ENCODE measurements around the gene SPATC1L. TPM values are rescaled to one million over a fixed set of nuclear protein-coding genes. Genes with fewer than 3 reads are reported as not detected.

SPATC1L gene
- total and polyA plus RNA-seq, 2 donors (not counting 3 experiments of a cell fraction or from before 2014, with no cell fraction given): 11.5 to 15.3 TPM

DNA sequence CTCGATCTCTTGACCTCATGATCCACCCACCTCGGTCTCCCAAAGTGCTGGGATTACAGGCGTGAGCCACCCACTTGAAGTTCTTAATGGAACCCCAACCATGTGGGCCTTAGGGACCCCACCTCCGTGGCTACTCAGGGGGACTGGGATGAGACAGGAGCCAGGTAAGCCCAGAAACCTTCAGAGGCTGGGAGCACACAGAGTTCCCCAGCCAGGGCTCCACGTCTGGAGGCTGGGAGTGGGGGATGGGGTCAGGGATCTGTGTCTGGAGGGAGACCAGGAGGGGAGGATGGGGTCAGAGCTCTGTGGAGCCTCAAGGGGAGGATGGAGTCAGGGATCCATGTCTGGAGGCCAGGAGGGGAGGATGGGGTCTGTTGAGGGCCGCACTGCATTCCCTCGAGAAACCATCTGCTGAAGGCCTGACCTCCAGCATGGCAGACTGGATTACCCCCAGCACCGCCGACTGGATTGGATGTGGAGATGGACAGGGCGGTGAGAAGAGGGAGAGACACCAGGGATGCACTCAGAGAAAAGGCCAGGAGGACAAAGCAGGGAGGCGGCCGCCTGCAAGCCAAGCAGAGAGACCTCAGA lies 26.8 kb downstream of the SPATC1L start:
- BruUV-seq (replicated peaks): no TSS peak
- Histone ChIP-seq H3K9me1 (replicated peaks; ENCODE audit: control insufficient read depth, extremely low read depth, insufficient read depth, low read length) (no peaks in the 10 kb centered on the region), H4K20me1 (replicated peaks; ENCODE audit: control insufficient read depth, extremely low read depth, insufficient read depth, low read length) (no peaks in the 10 kb centered on the region), H3K27me3 (ENCODE audit: control insufficient read depth in 2 of 2, insufficient read depth in 2 of 2, low read length in 2 of 2) (no peaks in the 10 kb centered on the region), H2AFZ (ENCODE audit: low read depth, low read length) (no peak overlapping the region), H3K4me2 (ENCODE audit: insufficient read depth, low read length) (no peak overlapping the region), H3K4me3 (replicated peaks in 1 of 3; ENCODE audit: insufficient read depth in 1 of 3, low read depth in 1 of 3, low read length in 3 of 3) (no peak overlapping the region), H3K79me2 (ENCODE audit: control insufficient read depth, insufficient read depth, low read length) (no peaks in the 10 kb centered on the region), H3K27ac (ENCODE audit: insufficient read depth, low read depth, low read length) (no peak overlapping the region), H3K9me3 (replicated peaks; ENCODE audit: control insufficient read depth, insufficient read depth, low read length) (no peaks in the 10 kb centered on the region), H3K4me1 (ENCODE audit: control insufficient read depth, extremely low read depth, insufficient read depth, low read length) (no peaks in the 10 kb centered on the region), H3K36me3 (ENCODE audit: control insufficient read depth in 2 of 2, extremely low read depth in 1 of 2, insufficient read depth in 2 of 2, low read length in 2 of 2) (no peaks in the 10 kb centered on the region), H3K9ac (replicated peaks; ENCODE audit: extremely low read depth, insufficient read depth, low read length) (no peak overlapping the region)
- intact Hi-C loops (cut with micrococcal nuclease) (no loop called here), dilution Hi-C loops (cut with MboI; ENCODE audit: extremely low pct_ligation_motif_present, low sequenced_read_pairs) (no loop called here)
- FAIRE-seq (no peak), DNase-seq (ENCODE audit: low read depth, low spot score) (no peak)
- TF ChIP-seq, protein P1, sequence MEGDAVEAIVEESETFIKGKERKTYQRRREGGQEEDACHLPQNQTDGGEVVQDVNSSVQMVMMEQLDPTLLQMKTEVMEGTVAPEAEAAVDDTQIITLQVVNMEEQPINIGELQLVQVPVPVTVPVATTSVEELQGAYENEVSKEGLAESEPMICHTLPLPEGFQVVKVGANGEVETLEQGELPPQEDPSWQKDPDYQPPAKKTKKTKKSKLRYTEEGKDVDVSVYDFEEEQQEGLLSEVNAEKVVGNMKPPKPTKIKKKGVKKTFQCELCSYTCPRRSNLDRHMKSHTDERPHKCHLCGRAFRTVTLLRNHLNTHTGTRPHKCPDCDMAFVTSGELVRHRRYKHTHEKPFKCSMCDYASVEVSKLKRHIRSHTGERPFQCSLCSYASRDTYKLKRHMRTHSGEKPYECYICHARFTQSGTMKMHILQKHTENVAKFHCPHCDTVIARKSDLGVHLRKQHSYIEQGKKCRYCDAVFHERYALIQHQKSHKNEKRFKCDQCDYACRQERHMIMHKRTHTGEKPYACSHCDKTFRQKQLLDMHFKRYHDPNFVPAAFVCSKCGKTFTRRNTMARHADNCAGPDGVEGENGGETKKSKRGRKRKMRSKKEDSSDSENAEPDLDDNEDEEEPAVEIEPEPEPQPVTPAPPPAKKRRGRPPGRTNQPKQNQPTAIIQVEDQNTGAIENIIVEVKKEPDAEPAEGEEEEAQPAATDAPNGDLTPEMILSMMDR (IDR thresholded peaks at IDR 0.05; ENCODE audit: extremely low read depth in 1 of 2, insufficient read depth in 1 of 2, low read depth in 1 of 2, low read length in 2 of 2): no peak
- no peak for TF ChIP-seq GATA2 (IDR thresholded peaks at IDR 0.05; ENCODE audit: insufficient read depth, insufficient read length, low read depth, low read length)
- TF ChIP-seq FOS (IDR thresholded peaks at IDR 0.05; ENCODE audit: borderline replicate concordance, insufficient read depth, low read length): no peak
- TF ChIP-seq JUN (IDR thresholded peaks at IDR 0.05; ENCODE audit: borderline replicate concordance, insufficient read depth, insufficient read length, low read depth): no peak
- TF ChIP-seq POLR2A (IDR thresholded peaks at IDR 0.05; ENCODE audit: low read depth, low read length): no peak
- TF ChIP-seq EZH2 (IDR thresholded peaks at IDR 0.05; ENCODE audit: borderline replicate concordance, low read depth, low read length, severe bottlenecking): no peak
- TF ChIP-seq MYC (IDR thresholded peaks at IDR 0.05; ENCODE audit: low read depth, low read length): no peak
- no peak for TF ChIP-seq POLR2AphosphoS5 (IDR thresholded peaks at IDR 0.05; ENCODE audit: insufficient read depth, low read depth, low read length)
- TF ChIP-seq, protein P2, sequence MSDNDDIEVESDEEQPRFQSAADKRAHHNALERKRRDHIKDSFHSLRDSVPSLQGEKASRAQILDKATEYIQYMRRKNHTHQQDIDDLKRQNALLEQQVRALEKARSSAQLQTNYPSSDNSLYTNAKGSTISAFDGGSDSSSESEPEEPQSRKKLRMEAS (IDR thresholded peaks at IDR 0.05; ENCODE audit: insufficient read depth, insufficient read length): no peak
- POLR2A ChIA-PET: no interaction called here
- CTCF ChIA-PET: no interaction called here
